A673 (cell line): Measurements from ENCODE around the gene FRRS1L.

Experiments used
- EZH2 ChIP-seq: fragments of 200-600 bp; sonication (generic); IDR thresholded peaks from 2 replicates; pipeline ENCODE4 v1.6.1; 2017; ENCODE audit warnings: borderline replicate concordance, low read depth, mild to moderate bottlenecking, mixed read lengths, antibody characterized with exemption, low read length; ENCODE audit not compliant: poor library complexity, severe bottlenecking
- TF ChIP-seq, protein P1 (sequence below): fragments of 300-800, 200-600 bp; sonication (generic); conservative IDR thresholded peaks from 2 replicates; pipeline ENCODE4 v1.5.1; 2017; ENCODE audit warnings: low read depth, mild to moderate bottlenecking, antibody characterized with exemption, low read length, moderate library complexity, mixed read lengths

DNA sequence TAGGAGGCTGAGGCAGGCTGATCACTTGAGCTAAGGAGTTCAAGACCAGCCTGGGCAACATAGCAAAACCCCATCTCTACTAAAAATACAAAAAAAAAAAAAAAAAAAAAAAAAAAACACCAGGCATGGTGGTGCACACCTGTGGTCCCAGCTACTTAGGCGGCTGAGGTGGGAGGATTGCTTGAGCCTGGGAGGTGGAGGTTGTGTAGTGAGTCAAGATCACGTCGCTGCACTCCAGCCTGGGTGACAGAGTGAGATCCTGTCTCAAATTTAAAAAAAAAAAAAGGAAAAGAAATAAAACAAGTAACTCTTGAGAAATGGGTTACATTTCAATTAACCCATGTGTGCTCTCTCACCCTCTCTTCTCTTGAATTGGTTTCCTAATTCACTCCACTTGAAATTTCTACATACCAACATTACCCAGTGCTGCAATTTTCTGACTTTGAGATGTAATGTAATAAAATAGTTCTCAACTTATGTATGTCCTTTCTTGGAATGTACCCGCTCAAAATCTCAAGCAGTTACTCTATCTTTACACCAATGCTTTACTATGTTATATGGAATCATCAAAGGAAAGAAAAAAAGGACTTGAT, 83.1 kb downstream of the FRRS1L start:
- TF ChIP-seq EZH2 = no peak
- TF ChIP-seq, protein P1, sequence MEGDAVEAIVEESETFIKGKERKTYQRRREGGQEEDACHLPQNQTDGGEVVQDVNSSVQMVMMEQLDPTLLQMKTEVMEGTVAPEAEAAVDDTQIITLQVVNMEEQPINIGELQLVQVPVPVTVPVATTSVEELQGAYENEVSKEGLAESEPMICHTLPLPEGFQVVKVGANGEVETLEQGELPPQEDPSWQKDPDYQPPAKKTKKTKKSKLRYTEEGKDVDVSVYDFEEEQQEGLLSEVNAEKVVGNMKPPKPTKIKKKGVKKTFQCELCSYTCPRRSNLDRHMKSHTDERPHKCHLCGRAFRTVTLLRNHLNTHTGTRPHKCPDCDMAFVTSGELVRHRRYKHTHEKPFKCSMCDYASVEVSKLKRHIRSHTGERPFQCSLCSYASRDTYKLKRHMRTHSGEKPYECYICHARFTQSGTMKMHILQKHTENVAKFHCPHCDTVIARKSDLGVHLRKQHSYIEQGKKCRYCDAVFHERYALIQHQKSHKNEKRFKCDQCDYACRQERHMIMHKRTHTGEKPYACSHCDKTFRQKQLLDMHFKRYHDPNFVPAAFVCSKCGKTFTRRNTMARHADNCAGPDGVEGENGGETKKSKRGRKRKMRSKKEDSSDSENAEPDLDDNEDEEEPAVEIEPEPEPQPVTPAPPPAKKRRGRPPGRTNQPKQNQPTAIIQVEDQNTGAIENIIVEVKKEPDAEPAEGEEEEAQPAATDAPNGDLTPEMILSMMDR = no peak
